Mesendoderm (in vitro differentiated cells): ENCODE data around the gene ATP13A1.

Experiments
- DNase-seq: peaks from one replicate; pipeline ENCODE4 v3.0.0; 2013
- H2AK5ac ChIP-seq: 2 replicates; pipeline ENCODE4 v1.6.1; 2013; ENCODE audit warnings: low read length, inconsistent platforms
- H2BK120ac ChIP-seq: 2 replicates; pipeline ENCODE4 v1.6.1; 2013; ENCODE audit warnings: low read depth, mild to moderate bottlenecking, low read length, moderate library complexity, mixed read lengths
- H2BK15ac ChIP-seq: replicated peaks from 2 replicates; pipeline ENCODE4 v1.6.1; 2013; ENCODE audit warnings: low read depth, mild to moderate bottlenecking, moderate library complexity
- H2BK5ac ChIP-seq: 2 replicates; pipeline ENCODE4 v1.6.1; 2013; ENCODE audit warnings: low read length, inconsistent platforms
- H3K18ac ChIP-seq: 2 replicates; pipeline ENCODE4 v1.6.1; 2013; ENCODE audit warnings: mild to moderate bottlenecking, low read length, mixed read lengths
- H3K23ac ChIP-seq: one replicate; pipeline ENCODE4 v1.6.1; 2013; ENCODE audit warnings: low read length
- H3K27ac ChIP-seq: 2 replicates; pipeline ENCODE4 v1.5.1; 2013; ENCODE audit warnings: low read depth, mild to moderate bottlenecking, inconsistent platforms, low read length, moderate library complexity
- H3K27me3 ChIP-seq: 2 replicates; pipeline ENCODE4 v1.6.1; 2013; ENCODE audit warnings: low read length, control low read depth, mild to moderate bottlenecking, inconsistent platforms; ENCODE audit not compliant: insufficient read depth, poor library complexity
- H3K36me3 ChIP-seq: 2 replicates; pipeline ENCODE4 v1.6.1; 2013; ENCODE audit warnings: low read length, inconsistent platforms; ENCODE audit not compliant: control insufficient read depth, insufficient read depth
- H3K4ac ChIP-seq: one replicate; pipeline ENCODE4 v1.6.1; 2013; ENCODE audit warnings: low read depth, mild to moderate bottlenecking, low read length, moderate library complexity
- H3K4me1 ChIP-seq: 2 replicates; pipeline ENCODE4 v1.6.1; 2013; ENCODE audit warnings: low read depth, low read length, inconsistent platforms; ENCODE audit not compliant: control insufficient read depth
- H3K4me2 ChIP-seq: 2 replicates; pipeline ENCODE4 v1.6.1; 2013; ENCODE audit warnings: low read length
- H3K4me3 ChIP-seq: 2 replicates; pipeline ENCODE4 v1.5.1; 2013; ENCODE audit warnings: mild to moderate bottlenecking, low read length
- H3K56ac ChIP-seq: one replicate; pipeline ENCODE4 v1.6.1; 2013; ENCODE audit warnings: low read length
- H3K79me1 ChIP-seq: 2 replicates; pipeline ENCODE4 v1.6.1; 2013; ENCODE audit warnings: low read length, inconsistent platforms
- H3K79me2 ChIP-seq: 2 replicates; pipeline ENCODE4 v1.6.1; 2013; ENCODE audit warnings: mild to moderate bottlenecking, low read length; ENCODE audit not compliant: control insufficient read depth, insufficient read depth
- H3K9ac ChIP-seq: 2 replicates; pipeline ENCODE4 v1.6.1; 2013; ENCODE audit warnings: low read length, inconsistent platforms
- H4K5ac ChIP-seq: one replicate; pipeline ENCODE4 v1.6.1; 2013; ENCODE audit warnings: low read length
- H4K8ac ChIP-seq: one replicate; pipeline ENCODE4 v1.6.1; 2013; ENCODE audit warnings: low read depth, mild to moderate bottlenecking, control low read depth, low read length, moderate library complexity
- WGBS: extraction: QIAGEN DNeasy Blood & Tissue Kit; methylation state at CpG from one replicate; pipeline ENCODE4 v1.1.7; 2013; ENCODE audit warnings: low lambda C conversion rate, missing lambda C conversion rate; ENCODE audit not compliant: insufficient coverage; ENCODE audit errors: extremely low coverage; 5-methylcytosine and 5-hydroxymethylcytosine counted together

ATP13A1 gene

GRCh38 chr19:19645233-19645870 is 18.1 kb downstream of the ATP13A1 start:
- no peak overlapping the region for H4K5ac ChIP-seq
- H3K27ac ChIP-seq: no peak overlapping the region
- no peak overlapping the region for H2BK120ac ChIP-seq
- no peak overlapping the region for H3K9ac ChIP-seq
- H4K8ac ChIP-seq: no peak overlapping the region
- no peak for DNase-seq
- H3K27me3 ChIP-seq: no peaks in the 10 kb centered on the region
- no peak overlapping the region for H3K4me2 ChIP-seq
- no peak overlapping the region for H3K56ac ChIP-seq
- H3K79me2 ChIP-seq: no peaks in the 10 kb centered on the region
- WGBS: no CpG with 5 or more reads among the region's 17 CpGs
- H3K79me1 ChIP-seq: no peaks in the 10 kb centered on the region
- no peak overlapping the region for H3K18ac ChIP-seq
- H3K4me1 ChIP-seq: no peaks in the 10 kb centered on the region
- no peak overlapping the region for H2BK5ac ChIP-seq
- no peak overlapping the region for H2AK5ac ChIP-seq
- peaks cover 10% of the 10 kb centered on the region for H3K36me3 ChIP-seq
- no peak overlapping the region for H3K4me3 ChIP-seq
- no peak overlapping the region for H3K23ac ChIP-seq
- no peak overlapping the region for H2BK15ac ChIP-seq
- no peak overlapping the region for H3K4ac ChIP-seq

GRCh38 chr19:19644054-19644388 is 19.5 kb downstream of the ATP13A1 start:
- H2BK120ac ChIP-seq: no peak overlapping the region
- H3K23ac ChIP-seq: no peak overlapping the region
- H3K79me2 ChIP-seq: no peaks in the 10 kb centered on the region
- no peak overlapping the region for H3K9ac ChIP-seq
- no peak overlapping the region for H4K5ac ChIP-seq
- H2AK5ac ChIP-seq: no peak overlapping the region
- no peaks in the 10 kb centered on the region for H3K79me1 ChIP-seq
- H3K27ac ChIP-seq: no peak overlapping the region
- H3K4me1 ChIP-seq: no peaks in the 10 kb centered on the region
- H3K4ac ChIP-seq: no peak overlapping the region
- no peak overlapping the region for H3K18ac ChIP-seq
- H2BK5ac ChIP-seq: no peak overlapping the region
- no peak overlapping the region for H3K4me2 ChIP-seq
- no CpG with 5 or more reads among the region's 5 CpGs for WGBS
- H3K56ac ChIP-seq: peak overlapping the region; percentile 42
- peaks cover 9% of the 10 kb centered on the region for H3K36me3 ChIP-seq
- H3K27me3 ChIP-seq: no peaks in the 10 kb centered on the region
- no peak overlapping the region for H3K4me3 ChIP-seq
- no peak overlapping the region for H4K8ac ChIP-seq
- DNase-seq: no peak
- H2BK15ac ChIP-seq: no peak overlapping the region

DNA sequence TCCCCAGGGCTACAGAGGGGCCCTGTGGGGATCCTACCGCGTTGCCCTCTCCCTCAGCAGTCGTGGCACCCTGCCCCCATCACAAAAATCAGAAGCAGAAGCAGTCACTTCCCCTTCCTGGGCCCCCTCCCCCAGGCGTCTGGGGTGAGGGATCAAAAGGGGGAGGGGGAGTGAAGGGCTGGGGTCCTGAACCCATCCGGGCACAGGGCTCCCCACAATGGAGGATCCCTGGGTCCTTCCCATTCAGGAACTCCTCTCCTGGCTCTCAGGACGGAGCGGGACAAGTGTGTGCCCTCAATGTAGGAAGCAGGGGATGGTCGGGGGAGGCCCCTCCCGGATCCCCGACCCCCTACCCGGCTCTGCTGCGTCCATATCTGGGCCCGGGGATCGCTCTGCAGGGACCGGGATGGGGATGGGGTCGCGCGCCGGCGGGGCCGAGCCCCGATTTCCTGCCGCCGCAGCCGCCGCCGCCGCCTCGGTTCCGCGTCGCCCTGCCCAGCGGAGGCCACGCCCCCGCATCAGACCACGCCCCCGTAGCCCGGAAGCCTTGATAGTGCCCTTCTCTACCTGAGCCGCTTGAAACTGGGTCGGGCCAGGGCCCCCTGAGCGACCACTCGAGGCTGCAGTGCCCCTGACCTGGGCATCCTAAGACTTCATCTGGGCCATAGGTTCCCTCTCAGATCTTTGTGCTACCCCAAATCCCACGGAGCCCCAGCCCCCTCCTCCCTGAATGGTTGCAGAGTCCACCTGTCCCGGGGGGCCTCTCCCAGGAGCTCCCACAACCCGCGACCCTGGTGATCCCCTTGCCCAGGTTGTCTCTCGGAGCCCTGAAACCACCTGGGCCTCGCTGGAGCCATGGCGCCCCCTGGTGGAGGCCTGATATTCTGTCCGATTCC is 20.1 kb downstream of the ATP13A1 start, which contains the start of gene GMIP:
GMIP (minus strand) TSS at position 500 of the 896 bp plus-strand sequence; CDS start at position 372, 128 bp downstream.
- no peak within 1 kb of the TSS for H4K5ac ChIP-seq
- peak within 1 kb of the TSS; percentile 87 for H3K27ac ChIP-seq
- no peaks in the 10 kb centered on the region for H3K79me1 ChIP-seq
- peak within 1 kb of the TSS; percentile 91 for H3K9ac ChIP-seq
- no peaks in the 10 kb centered on the region for H3K27me3 ChIP-seq
- no peak within 1 kb of the TSS for H2BK15ac ChIP-seq
- H4K8ac ChIP-seq: no peak within 1 kb of the TSS
- peak within 1 kb of the TSS; percentile 71 for H3K4me3 ChIP-seq
- peaks cover 9% of the 10 kb centered on the region for H3K36me3 ChIP-seq
- H3K4me2 ChIP-seq: peak within 1 kb of the TSS; percentile 84
- peak within 1 kb of the TSS; percentile 0 for H3K4ac ChIP-seq
- H3K23ac ChIP-seq: peak within 1 kb of the TSS; percentile 29
- H2BK5ac ChIP-seq: no peak within 1 kb of the TSS
- no peaks in the 10 kb centered on the region for H3K4me1 ChIP-seq
- no peaks in the 10 kb centered on the region for H3K79me2 ChIP-seq
- peak within 1 kb of the TSS; percentile 96 for H3K56ac ChIP-seq
- H2BK120ac ChIP-seq: no peak within 1 kb of the TSS
- H2AK5ac ChIP-seq: no peak within 1 kb of the TSS
- WGBS: no CpG with 5 or more reads among the region's 50 CpGs
- peak; percentile 87 for DNase-seq
- H3K18ac ChIP-seq: peak within 1 kb of the TSS; percentile 10

- Histone ChIP-seq H2AK5ac (no peak overlapping the region), H4K8ac (no peak overlapping the region), H2BK15ac (no peak overlapping the region), H3K27me3 (no peaks in the 10 kb centered on the region), H2BK5ac (no peak overlapping the region), H3K9ac (peak overlapping the region; percentile 91), H3K4me2 (peak overlapping the region; percentile 78), H3K79me1 (no peaks in the 10 kb centered on the region), H2BK120ac (no peak overlapping the region), H3K79me2 (no peaks in the 10 kb centered on the region), H3K23ac (no peak overlapping the region), H3K27ac (no peak overlapping the region), H3K18ac (peak overlapping the region; percentile 10), H3K4me3 (peak overlapping the region; percentile 71), H3K56ac (peak overlapping the region; percentile 96), H4K5ac (no peak overlapping the region), H3K4me1 (no peaks in the 10 kb centered on the region), H3K4ac (peak overlapping the region; percentile 0), H3K36me3 (peaks cover 9% of the 10 kb centered on the region)
- peak; percentile 44 for DNase-seq
- WGBS: no CpG with 5 or more reads among the region's 16 CpGs
Measured at GRCh38 chr19:19642506-19643157, 20.8 kb downstream of the ATP13A1 start.

DNA sequence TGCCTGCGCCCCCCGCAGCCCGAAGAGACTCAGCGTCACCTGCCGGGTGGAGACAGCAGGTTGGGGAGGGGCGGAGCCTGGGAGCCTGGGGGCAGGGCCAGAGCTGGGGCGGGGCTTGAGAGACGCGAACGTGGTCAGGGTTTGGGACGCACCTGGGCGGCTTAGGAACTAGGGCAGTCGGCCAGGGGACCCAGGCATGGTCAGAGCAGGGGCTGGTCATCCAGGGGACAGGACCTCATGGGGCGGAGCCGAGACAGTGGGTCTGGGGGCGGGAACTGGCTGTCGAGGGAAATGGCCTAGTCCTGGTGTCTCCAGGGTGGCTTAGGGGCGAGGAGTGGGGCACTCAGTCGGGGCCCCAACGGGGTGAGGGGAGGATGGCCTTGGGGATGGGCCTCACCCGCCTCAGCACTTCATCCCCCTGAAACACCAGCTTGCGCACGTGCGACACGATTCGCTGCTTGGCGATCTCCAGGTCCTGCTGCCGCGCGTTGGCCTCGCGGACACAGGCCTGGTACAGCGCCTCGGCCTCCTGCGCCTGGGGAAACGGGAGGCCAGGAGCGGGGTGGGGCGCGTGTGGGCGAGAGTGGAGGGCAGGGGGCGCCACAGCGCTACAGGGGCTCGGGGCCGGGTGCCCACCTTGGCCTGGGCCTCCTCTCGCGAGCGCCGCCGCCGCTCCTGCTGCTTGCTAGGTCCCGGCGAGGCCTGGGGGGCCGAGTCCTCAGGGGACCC is 25.8 kb downstream of the ATP13A1 start:
- H3K23ac ChIP-seq: no peak overlapping the region
- H3K9ac ChIP-seq: no peak overlapping the region
- H3K4me2 ChIP-seq: no peak overlapping the region
- H3K27me3 ChIP-seq: no peaks in the 10 kb centered on the region
- H2BK15ac ChIP-seq: no peak overlapping the region
- H4K8ac ChIP-seq: no peak overlapping the region
- no peaks in the 10 kb centered on the region for H3K4me1 ChIP-seq
- DNase-seq: peak; percentile 52
- no peak overlapping the region for H4K5ac ChIP-seq
- H2BK5ac ChIP-seq: no peak overlapping the region
- no peak overlapping the region for H3K18ac ChIP-seq
- H3K56ac ChIP-seq: peak overlapping the region; percentile 69
- no peak overlapping the region for H3K4ac ChIP-seq
- H3K79me1 ChIP-seq: no peaks in the 10 kb centered on the region
- H2AK5ac ChIP-seq: no peak overlapping the region
- no peak overlapping the region for H3K4me3 ChIP-seq
- H3K36me3 ChIP-seq: peaks cover 3% of the 10 kb centered on the region
- no peak overlapping the region for H2BK120ac ChIP-seq
- H3K79me2 ChIP-seq: no peaks in the 10 kb centered on the region
- WGBS: no CpG with 5 or more reads among the region's 53 CpGs
- H3K27ac ChIP-seq: no peak overlapping the region
